Smooth muscle cell (in vitro differentiated cells): Measurements from ENCODE around the gene FAM3B. TPM values are rescaled to one million over a fixed set of nuclear protein-coding genes. Genes with fewer than 3 reads are reported as not detected.

Source experiments
- DNase-seq: peaks from one replicate; lab custom pipeline; 2025; ENCODE audit not compliant: unreplicated experiment; lab: John Stamatoyannopoulos, UW
- H2AFZ ChIP-seq: fragments of 200-600 bp; sonication (generic); 2 replicates; pipeline ENCODE4 v1.6.0; 2016; ENCODE audit warnings: antibody characterized with exemption, low read depth, mild to moderate bottlenecking
- H3F3A ChIP-seq: fragments of 200-600 bp; sonication (generic); 2 replicates; pipeline ENCODE4 v1.6.0; 2017; ENCODE audit warnings: antibody characterized with exemption, low read depth
- H3K27ac ChIP-seq: fragments of 200-600 bp; sonication (generic); 2 replicates; pipeline ENCODE4 v1.5.1; 2016; ENCODE audit warnings: low read depth, mild to moderate bottlenecking
- H3K27me3 ChIP-seq: fragments of 200-600 bp; sonication (generic); 2 replicates; pipeline ENCODE4 v1.6.1; 2016; ENCODE audit warnings: low read depth, mild to moderate bottlenecking
- H3K36me3 ChIP-seq: fragments of 200-600 bp; sonication (generic); 2 replicates; pipeline ENCODE4 v1.5.1; 2016; ENCODE audit warnings: low read depth
- H3K4me1 ChIP-seq: fragments of 200-600 bp; sonication (generic); 2 replicates; pipeline ENCODE4 v1.5.1; 2016; ENCODE audit warnings: low read depth
- H3K4me2 ChIP-seq: fragments of 200-600 bp; sonication (generic); 2 replicates; pipeline ENCODE4 v1.6.0; 2016; ENCODE audit warnings: mild to moderate bottlenecking
- H3K4me3 ChIP-seq: fragments of 200-600 bp; sonication (generic); 2 replicates; pipeline ENCODE4 v1.5.1; 2016; ENCODE audit warnings: mild to moderate bottlenecking
- H3K79me2 ChIP-seq: fragments of 200-600 bp; sonication (generic); 2 replicates; pipeline ENCODE4 v1.6.0; 2016; ENCODE audit warnings: low read depth, mild to moderate bottlenecking
- H3K9ac ChIP-seq: fragments of 200-600 bp; sonication (generic); 2 replicates; pipeline ENCODE4 v1.6.0; 2016; ENCODE audit warnings: low read depth
- H3K9me3 ChIP-seq: fragments of 200-600 bp; sonication (generic); replicated peaks from 2 replicates; pipeline ENCODE4 v1.5.1; 2016; ENCODE audit warnings: low read depth
- H4K20me1 ChIP-seq: fragments of 200-600 bp; sonication (generic); 2 replicates; pipeline ENCODE4 v1.6.0; 2016; ENCODE audit warnings: low read depth
- WGBS: methylation state at CpG from one replicate; pipeline ENCODE4 v1.1.7; 2016; ENCODE audit warnings: low lambda C conversion rate; 5-methylcytosine and 5-hydroxymethylcytosine counted together
- polyA plus RNA-seq: library from polyadenylated mRNA; unstranded; fragments of >200 nt; fragmentation: Nextera tagmentation; extraction: Ambion mirVana; gene quantifications from 2 replicates; pipeline ENCODE4 v1.2.1, GENCODE V29; 2016
- total RNA-seq: library from RNA; depleted of rRNA; stranded (reverse); fragments of >200 nt; gene quantifications from 2 replicates; pipeline ENCODE4 v1.2.3, GENCODE V29; 2014
- TF ChIP-seq, protein P1 (sequence below): fragments of 200-600 bp; sonication (generic); IDR thresholded peaks from 2 replicates; pipeline ENCODE4 v1.5.1; 2017; ENCODE audit warnings: borderline replicate concordance, mild to moderate bottlenecking, antibody characterized with exemption; ENCODE audit not compliant: insufficient read depth, poor library complexity, severe bottlenecking

Gene FAM3B
- total and polyA plus RNA-seq, 2 experiments from 2014 or later, result 0.18 TPM; not detected in 1

DNA sequence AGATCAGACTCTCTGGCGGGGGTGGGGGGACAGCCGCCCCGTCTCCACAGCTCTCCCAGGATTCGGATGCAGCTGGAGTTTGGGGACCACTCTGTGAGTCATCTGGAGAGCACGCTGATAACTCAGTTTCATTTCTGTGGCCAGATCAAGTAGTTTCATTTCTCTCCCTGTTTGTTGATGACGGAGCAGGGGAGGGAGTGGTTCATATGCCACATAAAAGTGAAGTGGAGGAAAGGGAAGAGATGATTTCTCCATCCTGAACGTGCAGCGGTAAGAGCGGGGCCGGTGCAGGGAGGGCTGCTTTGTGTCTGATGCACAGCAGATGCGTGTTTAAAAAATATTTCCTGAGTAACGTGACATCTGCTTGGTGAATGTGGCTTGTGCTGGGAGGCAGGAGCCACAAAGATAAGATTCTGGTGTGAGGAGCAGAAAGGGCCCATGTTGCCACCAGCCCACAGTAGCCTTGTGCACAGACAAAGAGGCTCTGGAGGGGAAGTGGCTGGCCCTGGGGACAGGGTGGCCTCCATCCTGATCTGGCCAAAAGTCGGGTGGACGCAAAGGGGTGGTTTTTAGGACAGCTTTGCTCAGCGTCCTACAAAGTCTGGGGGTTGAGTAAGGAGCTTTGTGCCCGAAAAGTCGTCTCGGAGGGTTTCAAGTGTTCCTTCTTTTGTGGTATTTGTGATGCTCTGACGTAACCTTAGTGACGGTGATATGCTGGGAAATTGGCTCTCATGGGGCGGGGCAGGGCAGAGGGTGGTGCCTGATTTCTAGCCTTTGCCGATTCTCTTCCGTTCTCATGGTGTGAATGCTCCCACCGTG, 45.4 kb downstream of the FAM3B start, which contains the start of gene MX2:
MX2 (plus strand) TSS at position 242 of the 819 bp plus-strand sequence. CDS start 14,880 bp downstream, outside the sequence.
- 53% methylated on average over 24 of the region's 24 CpGs for WGBS
- peak within 1 kb of the TSS; percentile 85 for H3K27ac ChIP-seq
- no peaks in the 10 kb centered on the region for H3K27me3 ChIP-seq
- H3K36me3 ChIP-seq, result no peaks in the 10 kb centered on the region
- no peaks in the 10 kb centered on the region for H3K79me2 ChIP-seq
- TF ChIP-seq, protein P1, sequence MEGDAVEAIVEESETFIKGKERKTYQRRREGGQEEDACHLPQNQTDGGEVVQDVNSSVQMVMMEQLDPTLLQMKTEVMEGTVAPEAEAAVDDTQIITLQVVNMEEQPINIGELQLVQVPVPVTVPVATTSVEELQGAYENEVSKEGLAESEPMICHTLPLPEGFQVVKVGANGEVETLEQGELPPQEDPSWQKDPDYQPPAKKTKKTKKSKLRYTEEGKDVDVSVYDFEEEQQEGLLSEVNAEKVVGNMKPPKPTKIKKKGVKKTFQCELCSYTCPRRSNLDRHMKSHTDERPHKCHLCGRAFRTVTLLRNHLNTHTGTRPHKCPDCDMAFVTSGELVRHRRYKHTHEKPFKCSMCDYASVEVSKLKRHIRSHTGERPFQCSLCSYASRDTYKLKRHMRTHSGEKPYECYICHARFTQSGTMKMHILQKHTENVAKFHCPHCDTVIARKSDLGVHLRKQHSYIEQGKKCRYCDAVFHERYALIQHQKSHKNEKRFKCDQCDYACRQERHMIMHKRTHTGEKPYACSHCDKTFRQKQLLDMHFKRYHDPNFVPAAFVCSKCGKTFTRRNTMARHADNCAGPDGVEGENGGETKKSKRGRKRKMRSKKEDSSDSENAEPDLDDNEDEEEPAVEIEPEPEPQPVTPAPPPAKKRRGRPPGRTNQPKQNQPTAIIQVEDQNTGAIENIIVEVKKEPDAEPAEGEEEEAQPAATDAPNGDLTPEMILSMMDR, result no peak
- peaks cover 2% of the 10 kb centered on the region for H3K4me1 ChIP-seq
- DNase-seq, result no peak
- peak within 1 kb of the TSS; percentile 76 for H3K4me2 ChIP-seq
- H2AFZ ChIP-seq, result peak within 1 kb of the TSS; percentile 15
- peak within 1 kb of the TSS; percentile 35 for H3K9ac ChIP-seq
- H4K20me1 ChIP-seq, result no peaks in the 10 kb centered on the region
- no peaks in the 10 kb centered on the region for H3K9me3 ChIP-seq
- peak within 1 kb of the TSS; percentile 12 for H3K4me3 ChIP-seq
- H3F3A ChIP-seq, result peaks cover 5% of the 10 kb centered on the region

DNA sequence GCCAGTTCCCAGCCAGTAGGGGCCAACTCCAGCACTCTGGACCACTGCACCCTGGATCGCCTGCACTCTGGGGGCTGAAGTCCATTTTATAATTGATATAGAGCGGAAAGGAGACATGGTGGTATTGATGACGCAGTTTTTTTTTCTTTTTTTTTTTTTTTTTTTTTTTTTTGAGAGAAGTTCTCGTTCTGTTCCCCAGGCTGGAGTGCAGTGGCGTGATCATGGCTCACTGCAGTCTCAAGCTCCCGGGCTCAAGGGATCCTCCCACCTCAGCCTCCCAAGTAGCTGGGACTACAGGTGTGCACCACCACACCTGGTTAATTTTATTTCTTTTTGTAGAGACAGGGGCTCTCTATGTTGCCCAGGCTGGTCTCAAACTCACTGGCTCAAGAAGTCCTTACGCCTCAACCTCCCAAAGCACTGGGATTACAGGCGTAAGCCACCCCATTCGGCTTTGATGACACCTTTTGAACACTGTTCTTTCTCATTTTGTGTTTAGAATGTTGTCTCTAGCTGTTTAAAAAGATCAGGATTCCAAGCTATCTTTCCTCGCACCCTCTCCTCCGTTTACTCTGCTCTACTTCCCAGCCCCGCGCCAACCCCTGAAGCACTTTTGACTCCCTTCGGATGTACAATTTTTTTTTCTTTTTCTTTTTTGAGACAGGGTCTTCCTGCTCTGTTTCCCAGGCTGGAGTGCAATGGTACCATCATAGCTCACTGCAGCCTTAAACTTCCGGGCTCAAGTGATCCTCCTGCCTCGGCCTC, 46.2 kb downstream of the FAM3B start:
- TF ChIP-seq, protein P1, result no peak
- Histone ChIP-seq H4K20me1 (no peaks in the 10 kb centered on the region), H3K9me3 (no peaks in the 10 kb centered on the region), H3K9ac (peak overlapping the region; percentile 35), H3F3A (peaks cover 5% of the 10 kb centered on the region), H2AFZ (no peak overlapping the region), H3K4me2 (peak overlapping the region; percentile 76), H3K4me3 (no peak overlapping the region), H3K27ac (peak overlapping the region; percentile 85), H3K27me3 (no peaks in the 10 kb centered on the region), H3K4me1 (peaks cover 3% of the 10 kb centered on the region), H3K36me3 (no peaks in the 10 kb centered on the region), H3K79me2 (no peaks in the 10 kb centered on the region)
- 97% methylated on average over 16 of the region's 16 CpGs for WGBS
- no peak for DNase-seq

DNA sequence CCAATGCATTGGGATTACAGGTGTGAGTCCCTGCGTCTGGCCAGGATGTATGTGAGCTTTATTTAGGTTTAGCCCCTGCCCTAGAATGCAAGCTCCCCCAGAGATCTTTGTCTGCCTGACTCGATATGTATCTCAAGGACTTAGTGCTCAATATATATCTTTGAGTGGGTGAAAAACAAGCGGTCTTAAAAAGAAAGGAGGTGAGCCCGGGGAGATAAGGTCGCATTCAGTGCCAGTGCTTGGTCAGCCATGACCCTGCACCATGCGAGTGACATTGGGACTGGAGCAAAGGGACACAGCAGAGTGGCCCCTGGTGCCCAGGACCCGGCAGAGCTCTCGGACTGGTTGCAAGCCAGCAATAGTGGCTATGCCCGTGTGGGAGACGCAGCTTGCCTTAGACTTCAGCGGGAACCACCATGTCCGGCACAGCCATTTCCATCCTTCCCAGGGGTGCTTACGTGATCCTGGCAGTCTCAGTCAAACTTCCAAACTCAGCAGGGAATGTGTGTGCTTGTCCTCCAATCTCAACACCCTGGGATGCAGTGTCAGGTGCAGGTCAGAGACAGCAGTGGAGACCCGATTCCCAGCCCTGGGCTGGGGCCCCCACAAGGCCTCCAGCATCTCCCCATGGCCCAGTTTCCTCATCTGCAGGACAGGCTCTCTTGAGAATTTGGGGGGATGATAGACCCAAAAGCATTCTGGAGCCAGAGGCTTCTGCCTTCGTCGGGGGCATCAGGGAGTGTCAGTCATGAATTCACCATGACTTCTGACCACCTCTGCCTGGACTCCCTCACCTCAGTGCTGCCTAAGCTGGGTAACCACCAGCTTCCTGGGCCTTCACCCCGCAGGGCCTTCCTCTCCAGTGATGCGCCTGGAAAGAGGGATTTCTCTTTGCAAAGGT, 47.0 kb downstream of the FAM3B start:
- Histone ChIP-seq H3K9ac (no peak overlapping the region), H3K27ac (no peak overlapping the region), H3F3A (peaks cover 5% of the 10 kb centered on the region), H2AFZ (no peak overlapping the region), H3K79me2 (no peaks in the 10 kb centered on the region), H3K9me3 (no peaks in the 10 kb centered on the region), H3K27me3 (no peaks in the 10 kb centered on the region), H3K4me1 (peaks cover 3% of the 10 kb centered on the region), H3K4me3 (no peak overlapping the region), H3K36me3 (no peaks in the 10 kb centered on the region), H4K20me1 (no peaks in the 10 kb centered on the region), H3K4me2 (no peak overlapping the region)
- TF ChIP-seq, protein P1, result no peak
- WGBS, result 95% methylated on average over 18 of the region's 18 CpGs
- DNase-seq, result no peak
